Effector memory CD8-positive, alpha-beta T cell (primary cell): ENCODE results near the gene CRELD2.

Source experiments
- ATAC-seq: fragments of 150-1000 bp; cut with Tn5 transposase; replicated peaks from 2 replicates; pipeline ENCODE4 v1.10.0; 2021; ENCODE audit warnings: mild to moderate bottlenecking, moderate library complexity
- DNase-seq, 3 experiments: peaks; one replicate each; pipeline ENCODE4 v3.0.0; 2021
- H3K27ac Mint-ChIP-seq, 2 donors: one replicate each; pipeline ENCODE4 v1.8.0; 2022; ENCODE audit warnings: mild to moderate bottlenecking in 2 of 2, mixed read lengths in 2 of 2, moderate library complexity in 2 of 2
- H3K27me3 Mint-ChIP-seq, 2 donors: one replicate each; pipeline ENCODE4 v1.8.0; 2022; ENCODE audit warnings: mixed read lengths in 2 of 2
- H3K36me3 Mint-ChIP-seq: one replicate; pipeline ENCODE4 v1.8.0; 2022; ENCODE audit warnings: mild to moderate bottlenecking, moderate library complexity, mixed read lengths; ENCODE audit not compliant: insufficient read depth
- H3K4me1 Mint-ChIP-seq, 2 donors: one replicate each; pipeline ENCODE4 v1.8.0; 2022; ENCODE audit warnings: low read depth in 2 of 2, mixed read lengths in 2 of 2
- H3K4me3 Mint-ChIP-seq, 2 donors: one replicate each; pipeline ENCODE4 v1.8.0; 2022; ENCODE audit warnings: mild to moderate bottlenecking in 2 of 2, mixed read lengths in 2 of 2, moderate library complexity in 2 of 2
- H3K9me3 Mint-ChIP-seq, 2 donors: one replicate each; pipeline ENCODE4 v1.8.0; 2022; ENCODE audit warnings: mixed read lengths in 2 of 2

The CRELD2 gene

DNA sequence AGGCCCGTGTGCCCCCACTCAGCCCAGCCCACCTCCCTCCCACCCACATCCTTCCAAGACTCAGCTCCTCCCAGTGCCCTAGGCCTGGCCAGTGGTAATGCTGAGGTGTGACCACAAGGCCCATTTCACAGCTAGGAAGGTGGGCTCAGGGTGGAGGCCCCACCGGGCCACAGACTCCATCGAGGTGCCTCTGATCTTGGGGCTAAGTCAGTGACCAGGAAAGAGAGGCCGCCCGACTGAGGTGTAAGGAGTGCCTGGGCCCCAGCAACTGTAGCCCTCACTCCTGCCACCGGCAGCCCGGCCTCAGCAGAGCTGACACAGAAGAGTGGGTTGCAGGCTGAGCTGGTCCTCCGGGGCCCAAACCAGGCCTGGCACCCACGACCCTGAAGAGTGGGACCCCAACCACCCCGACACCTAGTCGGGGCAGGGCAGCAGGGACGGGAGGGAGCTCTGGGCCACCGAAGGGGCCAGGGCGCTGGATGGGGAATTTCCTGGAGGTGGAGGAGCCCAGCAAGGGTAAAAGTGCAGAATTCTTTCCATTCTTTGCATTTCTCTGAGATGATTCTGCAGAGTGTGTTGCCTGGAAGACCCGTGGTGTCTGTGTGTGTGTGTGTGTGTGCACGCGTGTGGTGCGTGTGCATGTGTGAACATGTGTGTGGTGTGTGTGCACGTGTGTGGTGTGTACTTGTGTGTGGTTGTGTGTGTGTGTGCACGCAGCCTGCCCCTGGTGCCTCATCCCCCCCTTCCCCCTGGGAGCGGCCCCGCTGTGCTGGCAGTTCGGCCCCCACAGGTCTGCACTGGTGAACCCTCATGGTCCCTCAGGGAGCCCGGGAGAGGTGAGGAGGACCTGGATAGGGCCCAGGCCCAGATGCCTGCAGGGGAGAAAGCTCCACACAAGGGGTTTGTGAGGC is 33.8 kb downstream of the CRELD2 start:
- no peak for DNase-seq
- no peak for ATAC-seq
- Mint-ChIP-seq H3K36me3 (peaks cover 3% of the 10 kb centered on the region), H3K27ac (no peak overlapping the region), H3K9me3 (no peaks in the 10 kb centered on the region), H3K4me3 (no peak overlapping the region), H3K4me1 (no peaks in the 10 kb centered on the region), H3K27me3 (no peaks in the 10 kb centered on the region)

DNA sequence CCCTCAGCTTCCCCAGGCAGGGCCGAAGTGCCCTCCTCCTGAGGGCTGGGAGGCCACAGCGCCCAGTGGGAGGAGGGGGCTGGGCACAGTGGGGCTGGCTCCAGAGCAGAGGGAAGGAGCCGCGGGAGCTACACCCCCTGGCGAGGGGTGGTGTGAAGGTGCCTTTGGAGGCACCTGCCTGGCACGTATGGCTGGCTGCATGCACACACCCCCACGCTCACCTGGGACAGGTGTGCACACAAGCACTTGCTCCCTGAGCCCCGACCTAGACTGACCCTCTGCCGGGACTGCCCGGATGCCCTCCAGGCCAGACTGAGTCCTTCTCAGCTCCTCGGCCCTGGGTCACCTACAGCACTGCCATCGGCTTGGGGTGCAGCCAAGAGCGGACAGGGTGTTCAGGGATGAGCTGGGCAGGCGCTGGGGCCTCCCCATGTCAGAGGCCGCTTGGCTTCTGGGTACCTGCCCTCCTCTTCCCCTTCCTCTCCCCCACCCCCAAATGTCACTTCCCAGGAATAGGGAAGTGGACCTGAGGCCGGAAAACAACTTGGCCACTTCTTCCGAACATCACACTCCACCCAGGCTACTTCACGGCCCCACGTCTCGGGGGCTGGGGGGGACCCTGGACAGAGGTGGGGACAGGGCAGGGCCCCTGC is 34.7 kb downstream of the CRELD2 start:
- no peak overlapping the region for H3K27ac Mint-ChIP-seq
- DNase-seq (no peak), ATAC-seq (no peak)
- H3K4me3 Mint-ChIP-seq, result no peak overlapping the region
- no peaks in the 10 kb centered on the region for H3K9me3 Mint-ChIP-seq
- H3K4me1 Mint-ChIP-seq, result no peaks in the 10 kb centered on the region
- H3K27me3 Mint-ChIP-seq, result no peaks in the 10 kb centered on the region
- H3K36me3 Mint-ChIP-seq, result peaks cover 7% of the 10 kb centered on the region

DNA sequence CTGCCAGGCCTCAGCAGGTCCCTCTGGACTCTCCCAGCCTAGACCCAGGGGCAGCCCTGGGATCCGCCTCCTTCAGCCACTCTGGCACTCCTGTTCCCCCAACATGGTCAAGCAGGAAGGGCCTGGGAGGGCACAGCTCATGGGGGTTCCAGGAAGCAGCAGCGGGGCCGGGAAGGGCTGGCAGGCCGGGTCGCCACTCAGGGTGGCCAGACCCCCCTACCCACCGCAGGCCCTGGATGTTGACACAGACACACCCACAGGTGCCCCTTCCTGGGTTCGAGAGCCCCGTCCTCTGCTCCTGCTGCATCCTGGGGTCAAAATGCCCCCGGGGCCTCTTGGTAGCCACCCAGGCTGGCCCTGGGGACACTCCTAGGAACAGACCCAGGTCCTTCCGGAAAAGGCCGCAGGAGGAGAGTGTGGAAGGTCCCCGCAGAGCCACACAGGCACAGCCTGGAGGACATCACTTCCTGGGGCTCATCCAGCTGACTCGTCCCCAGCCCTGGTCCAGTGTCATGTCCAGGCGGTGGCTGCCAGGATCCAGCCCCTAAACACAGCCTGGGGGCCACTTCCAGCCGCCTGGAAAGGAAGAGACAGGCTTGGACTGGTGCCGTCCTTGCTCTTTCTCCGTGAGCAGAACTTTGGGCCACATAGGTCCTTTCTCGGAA is 35.4 kb downstream of the CRELD2 start:
- Mint-ChIP-seq H3K4me3 (no peak overlapping the region), H3K36me3 (peaks cover 12% of the 10 kb centered on the region), H3K4me1 (no peaks in the 10 kb centered on the region), H3K27me3 (no peaks in the 10 kb centered on the region), H3K9me3 (no peaks in the 10 kb centered on the region), H3K27ac (no peak overlapping the region)
- ATAC-seq (no peak), DNase-seq (no peak)

DNA sequence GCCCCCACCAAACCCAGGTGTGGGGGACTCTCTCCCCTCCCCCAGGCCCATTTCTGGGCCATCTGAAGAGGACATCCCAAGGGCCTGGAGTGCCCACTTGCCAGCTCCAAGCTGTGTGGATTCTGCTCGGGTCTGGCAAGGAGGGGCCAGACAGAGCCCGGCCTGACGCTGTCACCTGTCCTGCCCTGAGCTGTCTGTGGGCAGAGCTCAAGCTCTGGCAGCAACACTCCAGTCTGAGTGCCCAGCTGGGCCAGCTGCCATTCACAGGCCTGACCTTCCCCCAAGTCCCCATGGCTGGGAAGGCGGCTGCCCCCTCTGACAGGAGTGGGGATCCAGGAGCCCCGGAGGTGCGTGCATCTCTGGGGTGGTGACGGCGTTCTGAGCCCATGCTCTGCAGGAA is 35.9 kb downstream of the CRELD2 start:
- no peak overlapping the region for H3K4me3 Mint-ChIP-seq
- no peaks in the 10 kb centered on the region for H3K9me3 Mint-ChIP-seq
- H3K4me1 Mint-ChIP-seq, result peaks cover 0 to 2% of the 10 kb centered on the region in 2 donors
- ATAC-seq, result no peak
- no peak for DNase-seq
- no peaks in the 10 kb centered on the region for H3K27me3 Mint-ChIP-seq
- peaks cover 18% of the 10 kb centered on the region for H3K36me3 Mint-ChIP-seq
- peak overlapping the region in 1 of 2 donors; percentile 12 for H3K27ac Mint-ChIP-seq

DNA sequence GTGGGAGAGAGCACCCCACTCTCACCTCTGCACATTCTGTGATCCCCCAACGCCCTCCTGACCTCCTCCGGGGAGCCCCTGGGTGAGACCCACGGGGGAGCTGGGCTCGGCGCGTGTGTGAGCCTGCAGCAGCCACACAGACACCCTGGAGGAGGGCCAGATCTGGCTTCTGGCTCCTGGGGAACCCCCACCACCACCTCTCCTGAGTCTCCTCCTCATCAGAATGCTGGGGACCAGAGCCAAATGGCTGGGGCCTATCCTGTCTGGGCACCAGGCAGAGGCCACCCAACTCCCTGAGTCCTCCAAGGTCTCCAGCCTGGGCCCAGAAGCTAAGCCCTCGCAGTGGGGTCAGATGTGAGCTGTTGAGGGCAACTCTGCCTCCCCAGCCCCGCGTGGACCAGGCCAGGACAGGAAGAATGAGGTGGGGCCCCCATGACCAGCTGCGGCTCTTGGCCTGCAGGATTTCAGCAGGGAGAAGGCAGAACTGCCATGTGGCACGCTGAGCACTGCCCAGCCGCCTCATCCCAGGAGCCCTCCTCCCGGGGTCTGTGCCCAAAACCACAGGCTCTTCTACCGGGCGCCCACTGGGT is 36.7 kb downstream of the CRELD2 start:
- Mint-ChIP-seq H3K27ac (peak overlapping the region in 1 of 2 donors; percentile 12), H3K27me3 (no peaks in the 10 kb centered on the region), H3K4me3 (no peak overlapping the region), H3K9me3 (no peaks in the 10 kb centered on the region), H3K36me3 (peaks cover 24% of the 10 kb centered on the region), H3K4me1 (peaks cover 0 to 5% of the 10 kb centered on the region in 2 donors)
- ATAC-seq, result no peak
- DNase-seq, result no peak

DNA sequence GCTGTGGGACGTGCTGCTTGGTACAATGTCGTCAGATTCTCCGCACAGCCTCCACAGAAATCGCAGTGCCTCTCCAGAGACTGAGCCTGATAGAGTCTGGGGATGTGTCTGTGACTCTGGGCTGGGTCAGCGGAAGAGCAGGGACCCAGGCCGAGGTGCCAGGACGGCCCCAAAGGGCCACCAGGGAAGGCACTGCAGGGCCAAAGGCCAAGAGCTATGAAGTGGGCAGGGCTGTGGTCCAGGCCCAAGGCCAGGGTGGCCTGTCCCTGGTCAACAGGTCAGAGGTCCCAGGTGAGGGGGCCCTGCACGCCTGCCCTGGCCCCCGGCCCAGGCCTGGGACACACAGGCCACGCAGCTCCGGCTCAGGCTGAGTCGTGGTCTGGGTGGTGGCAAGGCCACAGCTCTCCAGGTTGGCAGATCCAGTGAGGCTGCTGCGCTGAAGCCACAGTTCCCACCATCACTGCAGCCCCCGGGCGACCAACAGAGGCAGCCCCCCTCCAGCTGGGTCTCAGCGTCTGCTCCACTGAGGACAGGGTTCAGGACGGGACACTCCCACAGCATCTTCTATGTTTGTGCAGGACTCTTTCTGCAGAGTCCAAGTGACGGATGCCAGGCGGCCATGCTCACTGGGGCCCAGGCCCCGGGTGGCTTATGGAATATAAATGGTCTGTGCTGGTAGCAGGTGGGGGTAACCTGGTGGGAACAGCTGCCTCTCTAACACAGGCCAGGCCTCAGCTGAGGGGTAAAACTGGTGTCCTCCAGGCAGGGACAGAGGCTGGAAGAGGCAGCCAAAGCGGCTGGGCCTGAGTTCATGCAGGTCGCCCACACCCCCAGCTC is 37.4 kb downstream of the CRELD2 start:
- peaks cover 0 to 5% of the 10 kb centered on the region in 2 donors for H3K4me1 Mint-ChIP-seq
- DNase-seq, result no peak
- H3K4me3 Mint-ChIP-seq, result no peak overlapping the region
- peak overlapping the region in 1 of 2 donors; percentile 77 for H3K27ac Mint-ChIP-seq
- H3K9me3 Mint-ChIP-seq, result no peaks in the 10 kb centered on the region
- no peak for ATAC-seq
- no peaks in the 10 kb centered on the region for H3K27me3 Mint-ChIP-seq
- peaks cover 27% of the 10 kb centered on the region for H3K36me3 Mint-ChIP-seq

DNA sequence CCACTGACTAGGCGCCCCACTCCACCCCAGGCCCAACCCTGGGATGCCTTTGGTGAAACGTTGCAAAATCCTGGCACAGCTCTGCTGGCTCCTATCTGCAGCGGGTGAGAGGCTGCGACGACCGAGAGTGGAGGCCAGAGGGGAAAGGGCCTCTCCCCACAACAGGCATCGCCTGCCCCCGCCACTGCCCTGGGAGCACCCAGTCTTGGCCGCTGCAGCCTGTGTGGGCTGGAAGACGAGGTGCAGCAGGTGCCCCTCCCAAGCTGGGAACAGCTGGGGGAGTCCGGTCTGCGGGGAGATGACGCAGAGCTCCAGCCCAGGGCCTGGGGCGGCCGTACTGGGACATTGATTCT is 38.0 kb downstream of the CRELD2 start:
- ATAC-seq (no peak), DNase-seq (no peak)
- H3K9me3 Mint-ChIP-seq, result no peaks in the 10 kb centered on the region
- peak overlapping the region in 1 of 2 donors; percentile 77 for H3K27ac Mint-ChIP-seq
- peaks cover 0 to 5% of the 10 kb centered on the region in 2 donors for H3K4me1 Mint-ChIP-seq
- H3K4me3 Mint-ChIP-seq, result no peak overlapping the region
- H3K36me3 Mint-ChIP-seq, result peaks cover 32% of the 10 kb centered on the region
- no peaks in the 10 kb centered on the region for H3K27me3 Mint-ChIP-seq

DNA sequence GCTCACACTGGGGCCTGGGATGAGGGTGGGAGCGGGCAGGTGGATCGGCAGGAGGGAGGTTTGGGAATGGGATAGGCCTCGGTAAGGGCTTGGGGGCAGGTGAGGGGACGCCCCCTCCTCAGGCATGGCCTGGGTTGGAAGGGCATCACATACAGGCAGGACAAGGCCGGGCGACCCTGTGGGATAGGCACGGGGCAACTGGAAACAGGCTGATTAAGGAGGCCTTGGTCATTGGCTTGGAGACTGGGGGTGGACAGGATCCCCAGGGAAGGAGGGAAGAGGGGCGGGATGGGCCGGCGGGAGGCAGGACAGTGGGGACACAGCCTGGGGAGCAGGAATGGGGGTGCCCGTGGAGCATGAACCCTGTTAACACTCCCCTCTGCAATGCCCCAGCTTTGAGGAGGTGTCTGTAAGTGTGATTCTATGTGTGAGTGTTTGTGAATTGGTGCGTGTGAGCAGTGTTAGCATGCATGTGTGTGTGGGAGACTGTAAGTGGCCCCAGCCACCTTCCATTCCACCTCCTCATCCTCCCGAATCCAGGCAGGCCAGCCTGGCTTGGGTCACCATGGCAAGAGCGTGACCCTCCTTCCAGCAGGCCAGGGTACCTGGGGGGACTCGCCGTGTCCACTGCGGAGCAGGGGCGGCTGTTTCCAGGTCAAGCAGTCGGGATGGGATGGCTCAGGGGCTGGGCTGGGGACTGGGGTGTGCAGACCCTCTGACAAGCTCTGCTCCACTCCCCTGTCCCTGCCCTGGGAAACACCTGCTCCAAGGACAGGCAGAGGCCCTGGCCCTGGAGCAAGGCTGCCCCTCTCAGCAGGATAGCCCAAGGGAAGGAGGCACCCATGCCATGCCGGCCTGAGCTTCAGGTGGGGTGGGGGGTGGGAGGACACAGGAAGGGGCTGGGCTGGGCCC is 38.7 kb downstream of the CRELD2 start:
- H3K27ac Mint-ChIP-seq, result peak overlapping the region in 1 of 2 donors; percentile 77
- H3K9me3 Mint-ChIP-seq, result no peaks in the 10 kb centered on the region
- peaks cover 5 to 8% of the 10 kb centered on the region in 2 donors for H3K4me1 Mint-ChIP-seq
- H3K36me3 Mint-ChIP-seq, result peaks cover 40% of the 10 kb centered on the region
- H3K27me3 Mint-ChIP-seq, result no peaks in the 10 kb centered on the region
- no peak for ATAC-seq
- DNase-seq, result no peak
- H3K4me3 Mint-ChIP-seq, result no peak overlapping the region

DNA sequence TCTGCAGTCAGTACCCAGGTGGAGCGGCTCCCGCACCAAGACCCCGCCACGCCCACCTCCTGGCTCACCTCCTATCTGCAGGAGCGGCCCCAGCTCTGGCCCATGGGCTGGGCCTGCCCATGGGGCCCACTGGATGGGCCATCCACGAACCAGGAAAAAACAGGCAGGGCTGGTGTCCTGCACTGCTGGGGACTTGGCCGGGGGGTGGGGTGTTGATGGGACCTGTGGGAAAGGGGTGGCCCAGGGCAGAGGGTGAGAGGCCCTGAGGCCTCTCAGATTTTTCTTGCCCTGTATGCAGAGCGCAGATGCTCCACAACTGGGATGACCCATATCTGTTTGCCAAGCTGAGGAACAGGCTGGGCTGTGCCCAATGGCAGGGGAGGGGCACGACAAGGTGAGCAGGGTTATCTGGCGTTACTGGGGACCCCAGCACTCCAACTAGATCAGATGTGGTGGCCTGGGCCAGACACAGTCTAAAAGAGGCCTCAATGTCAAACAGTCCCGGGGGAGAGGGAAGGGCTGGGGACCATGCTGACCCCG is 39.5 kb downstream of the CRELD2 start:
- Mint-ChIP-seq H3K4me3 (peak overlapping the region in 1 of 2 donors; percentile 81), H3K9me3 (no peaks in the 10 kb centered on the region), H3K27me3 (no peaks in the 10 kb centered on the region), H3K36me3 (peaks cover 47% of the 10 kb centered on the region), H3K27ac (peak overlapping the region; percentile 44 to 59), H3K4me1 (peaks cover 5 to 10% of the 10 kb centered on the region in 2 donors)
- DNase-seq, result no peak
- ATAC-seq, result no peak

DNA sequence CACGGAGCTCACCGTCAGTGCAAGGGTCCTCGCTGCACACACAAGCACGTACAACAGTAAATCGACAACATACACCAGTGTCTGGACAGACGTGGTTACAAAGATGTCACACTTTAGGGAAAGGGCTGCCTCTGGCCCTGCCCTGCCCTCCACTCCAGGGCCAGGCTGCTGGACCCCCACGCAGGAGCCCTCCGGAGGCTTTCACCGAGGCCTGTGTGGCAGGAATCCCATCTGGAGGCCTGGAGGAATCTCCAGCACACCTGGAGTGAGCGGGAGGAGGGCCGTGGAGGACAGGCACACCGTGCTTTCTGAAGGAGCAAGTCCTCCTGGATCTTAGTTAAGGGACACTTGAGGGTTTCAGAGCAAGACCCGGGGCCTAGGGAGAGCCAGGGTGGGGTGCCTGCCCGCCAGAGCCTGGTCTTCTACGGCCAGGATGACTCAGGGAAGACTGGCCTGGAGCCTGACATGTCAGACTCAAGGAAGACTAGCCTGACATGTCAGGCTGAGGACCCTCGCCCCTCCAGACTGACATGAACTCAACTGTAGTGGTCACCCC is 40.0 kb downstream of the CRELD2 start:
- ATAC-seq, result no peak
- Mint-ChIP-seq H3K9me3 (no peaks in the 10 kb centered on the region), H3K4me1 (peaks cover 7 to 11% of the 10 kb centered on the region in 2 donors)

DNA sequence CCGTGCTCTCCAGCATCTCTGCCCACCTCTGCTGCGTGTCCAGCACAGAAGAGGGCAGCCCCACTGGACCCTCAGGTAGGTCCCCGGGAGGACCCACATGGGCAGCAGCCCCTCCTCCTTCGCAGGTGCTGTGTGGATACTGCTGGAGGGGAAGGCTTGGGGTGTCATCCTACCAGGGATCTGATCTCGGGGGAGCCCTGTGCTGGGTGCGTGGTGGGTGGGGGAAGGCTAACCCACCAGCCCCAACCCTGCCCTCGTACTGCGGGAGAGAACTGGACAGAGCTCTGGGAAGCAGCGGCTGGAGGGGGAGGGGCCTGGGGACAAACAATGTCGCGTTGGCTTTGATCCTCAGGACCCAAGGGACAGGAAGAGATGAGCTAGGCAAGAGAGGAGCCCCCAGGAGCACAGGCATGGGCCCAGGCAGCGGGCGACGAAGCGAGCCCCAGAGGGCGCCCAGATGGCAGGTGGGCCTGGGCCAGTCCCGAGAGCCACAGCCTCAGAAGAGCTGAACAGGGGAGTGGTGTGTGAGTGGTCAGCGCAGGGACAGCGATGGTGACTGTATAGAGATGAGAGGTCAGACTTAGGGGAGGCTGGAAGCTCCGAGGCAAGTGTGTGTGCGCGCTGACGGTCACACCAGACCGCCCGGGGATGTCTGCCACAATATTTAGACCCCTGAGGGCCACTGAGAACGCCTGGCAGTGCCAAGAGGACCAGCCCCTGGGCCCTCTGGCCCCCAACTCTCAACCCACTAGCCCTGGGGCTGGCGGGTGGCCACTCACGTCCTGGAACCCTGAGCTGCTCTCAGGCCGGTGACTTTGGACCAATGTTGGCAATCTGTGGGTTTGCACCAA is 40.7 kb downstream of the CRELD2 start:
- H3K4me1 Mint-ChIP-seq, result peaks cover 14 to 18% of the 10 kb centered on the region in 2 donors
- no peaks in the 10 kb centered on the region for H3K9me3 Mint-ChIP-seq
- peaks cover 60% of the 10 kb centered on the region for H3K36me3 Mint-ChIP-seq
- DNase-seq, result no peak
- H3K4me3 Mint-ChIP-seq, result peak overlapping the region; percentile 74 to 81
- ATAC-seq, result no peak
- H3K27ac Mint-ChIP-seq, result peak overlapping the region; percentile 77 to 81
- no peaks in the 10 kb centered on the region for H3K27me3 Mint-ChIP-seq

More for the DNA sequence above, 40.0 kb downstream of the CRELD2 start:
- Mint-ChIP-seq H3K27me3 (no peaks in the 10 kb centered on the region), H3K36me3 (peaks cover 53% of the 10 kb centered on the region), H3K27ac (peak overlapping the region; percentile 77 to 81), H3K4me3 (peak overlapping the region; percentile 74 to 81)
- DNase-seq, result no peak
